ENCODE results near the gene CSMD2. TPM values are rescaled to one million over a fixed set of nuclear protein-coding genes. Genes with fewer than 3 reads are reported as not detected.

CSMD2 gene
- total and polyA plus RNA-seq, 4 donors: 0.25 to 2.4 (median 1.7) TPM

GRCh38 chr1:33660244-33660643 is 504.8 kb downstream of the CSMD2 start:
- Histone ChIP-seq H3K27ac (ENCODE audit: low read depth in 1 of 2, low read length in 2 of 2) (no peak overlapping the region), H3K4me1 (ENCODE audit: control insufficient read depth in 1 of 2, insufficient read depth in 2 of 2, low read length in 2 of 2) (no peaks in the 10 kb centered on the region), H3K9me3 (ENCODE audit: control insufficient read depth, low read length) (no peaks in the 10 kb centered on the region), H3K4me3 (ENCODE audit: low read length in 2 of 2) (no peak overlapping the region), H3K36me3 (ENCODE audit: control insufficient read depth in 1 of 2, insufficient read depth in 2 of 2, low read length in 1 of 2) (no peaks in the 10 kb centered on the region), H3K27me3 (ENCODE audit: control insufficient read depth in 1 of 2, insufficient read depth in 2 of 2, low read length in 1 of 2) (no peaks in the 10 kb centered on the region)
- DNase-seq: no peak
- WGBS, 2 donors: 32 to 34% methylated on average over 5 of the region's 5 CpGs
- no peak for ATAC-seq (ENCODE audit: low FRiP score)
- intact Hi-C loops (cut with DNase I): no loop called here

GRCh38 chr1:33659641-33660040 is 505.4 kb downstream of the CSMD2 start:
- no peaks in the 10 kb centered on the region for H3K36me3 ChIP-seq (ENCODE audit: control insufficient read depth in 1 of 2, insufficient read depth in 2 of 2, low read length in 1 of 2)
- DNase-seq: no peak
- WGBS, 2 donors: 91 to 92% methylated on average over 4 of the region's 4 CpGs
- ATAC-seq (ENCODE audit: low FRiP score): no peak
- H3K4me3 ChIP-seq (ENCODE audit: low read length in 2 of 2): no peak overlapping the region
- no peaks in the 10 kb centered on the region for H3K9me3 ChIP-seq (ENCODE audit: control insufficient read depth, low read length)
- H3K27me3 ChIP-seq (ENCODE audit: control insufficient read depth in 1 of 2, insufficient read depth in 2 of 2, low read length in 1 of 2): no peaks in the 10 kb centered on the region
- no peak overlapping the region for H3K27ac ChIP-seq (ENCODE audit: low read depth in 1 of 2, low read length in 2 of 2)
- no peaks in the 10 kb centered on the region for H3K4me1 ChIP-seq (ENCODE audit: control insufficient read depth in 1 of 2, insufficient read depth in 2 of 2, low read length in 2 of 2)
- intact Hi-C loops (cut with DNase I): no loop called here

- no peaks in the 10 kb centered on the region for H3K4me1 ChIP-seq (ENCODE audit: control insufficient read depth in 1 of 2, insufficient read depth in 2 of 2, low read length in 2 of 2)
- no peaks in the 10 kb centered on the region for H3K9me3 ChIP-seq (ENCODE audit: control insufficient read depth, low read length)
- DNase-seq: no peak
- no peak overlapping the region for H3K4me3 ChIP-seq (ENCODE audit: low read length in 2 of 2)
- WGBS, 2 donors: 91% methylated on average over 12 of the region's 12 CpGs
- ATAC-seq (ENCODE audit: low FRiP score): no peak
- no peak overlapping the region for H3K27ac ChIP-seq (ENCODE audit: low read depth in 1 of 2, low read length in 2 of 2)
- intact Hi-C loops (cut with DNase I): no loop called here
- no peaks in the 10 kb centered on the region for H3K36me3 ChIP-seq (ENCODE audit: control insufficient read depth in 1 of 2, insufficient read depth in 2 of 2, low read length in 1 of 2)
- H3K27me3 ChIP-seq (ENCODE audit: control insufficient read depth in 1 of 2, insufficient read depth in 2 of 2, low read length in 1 of 2): no peaks in the 10 kb centered on the region
Measured at GRCh38 chr1:33657833-33658232, 507.2 kb downstream of the CSMD2 start.

- H3K27me3 ChIP-seq (ENCODE audit: control insufficient read depth in 1 of 2, insufficient read depth in 2 of 2, low read length in 1 of 2): no peaks in the 10 kb centered on the region
- no peak overlapping the region for H3K4me3 ChIP-seq (ENCODE audit: low read length in 2 of 2)
- no peaks in the 10 kb centered on the region for H3K9me3 ChIP-seq (ENCODE audit: control insufficient read depth, low read length)
- no peaks in the 10 kb centered on the region for H3K4me1 ChIP-seq (ENCODE audit: control insufficient read depth in 1 of 2, insufficient read depth in 2 of 2, low read length in 2 of 2)
- no peaks in the 10 kb centered on the region for H3K36me3 ChIP-seq (ENCODE audit: control insufficient read depth in 1 of 2, insufficient read depth in 2 of 2, low read length in 1 of 2)
- intact Hi-C loops (cut with DNase I): no loop called here
- DNase-seq (no peak), ATAC-seq (ENCODE audit: low FRiP score) (no peak)
- no peak overlapping the region for H3K27ac ChIP-seq (ENCODE audit: low read depth in 1 of 2, low read length in 2 of 2)
- 95 to 97% methylated on average over 3 of the region's 3 CpGs for WGBS, 2 donors
Measured at GRCh38 chr1:33656467-33657005, 508.5 kb downstream of the CSMD2 start.

- Histone ChIP-seq H3K4me1 (ENCODE audit: control insufficient read depth in 1 of 2, insufficient read depth in 2 of 2, low read length in 2 of 2) (no peaks in the 10 kb centered on the region), H3K9me3 (ENCODE audit: control insufficient read depth, low read length) (no peaks in the 10 kb centered on the region), H3K27me3 (ENCODE audit: control insufficient read depth in 1 of 2, insufficient read depth in 2 of 2, low read length in 1 of 2) (no peaks in the 10 kb centered on the region), H3K4me3 (ENCODE audit: low read length in 2 of 2) (no peak overlapping the region), H3K36me3 (ENCODE audit: control insufficient read depth in 1 of 2, insufficient read depth in 2 of 2, low read length in 1 of 2) (no peaks in the 10 kb centered on the region), H3K27ac (ENCODE audit: low read depth in 1 of 2, low read length in 2 of 2) (no peak overlapping the region)
- intact Hi-C loops (cut with DNase I): no loop called here
- no peak for DNase-seq
- 34 to 54% methylated on average over 7 of the region's 7 CpGs for WGBS, 2 donors
- ATAC-seq (ENCODE audit: low FRiP score): no peak
Measured at GRCh38 chr1:33655496-33655895, 509.5 kb downstream of the CSMD2 start.

GRCh38 chr1:33654267-33654834 is 510.7 kb downstream of the CSMD2 start:
- intact Hi-C loops (cut with DNase I): no loop called here
- no peak overlapping the region for H3K4me3 ChIP-seq (ENCODE audit: low read length in 2 of 2)
- ATAC-seq (ENCODE audit: low FRiP score) (peak; percentile 53), DNase-seq (no peak)
- no peaks in the 10 kb centered on the region for H3K36me3 ChIP-seq (ENCODE audit: control insufficient read depth in 1 of 2, insufficient read depth in 2 of 2, low read length in 1 of 2)
- no peaks in the 10 kb centered on the region for H3K9me3 ChIP-seq (ENCODE audit: control insufficient read depth, low read length)
- WGBS, 2 donors: 68 to 71% methylated on average over 7 of the region's 7 CpGs
- H3K27me3 ChIP-seq (ENCODE audit: control insufficient read depth in 1 of 2, insufficient read depth in 2 of 2, low read length in 1 of 2): no peaks in the 10 kb centered on the region
- H3K4me1 ChIP-seq (ENCODE audit: control insufficient read depth in 1 of 2, insufficient read depth in 2 of 2, low read length in 2 of 2): no peaks in the 10 kb centered on the region
- no peak overlapping the region for H3K27ac ChIP-seq (ENCODE audit: low read depth in 1 of 2, low read length in 2 of 2)

- intact Hi-C loops (cut with DNase I): no loop called here
- WGBS, 2 donors: 65% methylated on average over 12 of the region's 12 CpGs
- DNase-seq: no peak
Measured at GRCh38 chr1:33653226-33653625, 511.8 kb downstream of the CSMD2 start.

GRCh38 chr1:33650708-33651107 is 514.3 kb downstream of the CSMD2 start:
- intact Hi-C loops (cut with DNase I): no loop called here
- 79 to 83% methylated on average over 3 of the region's 3 CpGs for WGBS, 2 donors
- Histone ChIP-seq H3K4me1 (ENCODE audit: control insufficient read depth in 1 of 2, insufficient read depth in 2 of 2, low read length in 2 of 2) (no peaks in the 10 kb centered on the region), H3K27ac (ENCODE audit: low read depth in 1 of 2, low read length in 2 of 2) (no peak overlapping the region), H3K9me3 (ENCODE audit: control insufficient read depth, low read length) (no peaks in the 10 kb centered on the region), H3K27me3 (ENCODE audit: control insufficient read depth in 1 of 2, insufficient read depth in 2 of 2, low read length in 1 of 2) (no peaks in the 10 kb centered on the region), H3K36me3 (ENCODE audit: control insufficient read depth in 1 of 2, insufficient read depth in 2 of 2, low read length in 1 of 2) (no peaks in the 10 kb centered on the region), H3K4me3 (ENCODE audit: low read length in 2 of 2) (no peak overlapping the region)
- DNase-seq (no peak), ATAC-seq (ENCODE audit: low FRiP score) (no peak)

More at GRCh38 chr1:33653226-33653625, 511.8 kb downstream of the CSMD2 start:
- no peaks in the 10 kb centered on the region for H3K27me3 ChIP-seq (ENCODE audit: control insufficient read depth in 1 of 2, insufficient read depth in 2 of 2, low read length in 1 of 2)
- H3K27ac ChIP-seq (ENCODE audit: low read depth in 1 of 2, low read length in 2 of 2): no peak overlapping the region
- no peaks in the 10 kb centered on the region for H3K36me3 ChIP-seq (ENCODE audit: control insufficient read depth in 1 of 2, insufficient read depth in 2 of 2, low read length in 1 of 2)
- H3K9me3 ChIP-seq (ENCODE audit: control insufficient read depth, low read length): no peaks in the 10 kb centered on the region
- H3K4me1 ChIP-seq (ENCODE audit: control insufficient read depth in 1 of 2, insufficient read depth in 2 of 2, low read length in 2 of 2): no peaks in the 10 kb centered on the region
- no peak for ATAC-seq (ENCODE audit: low FRiP score)
- H3K4me3 ChIP-seq (ENCODE audit: low read length in 2 of 2): no peak overlapping the region

- DNase-seq (no peak), ATAC-seq (ENCODE audit: low FRiP score) (no peak)
- WGBS, 2 donors: 80 to 82% methylated on average over 7 of the region's 7 CpGs
- no peaks in the 10 kb centered on the region for H3K4me1 ChIP-seq (ENCODE audit: control insufficient read depth in 1 of 2, insufficient read depth in 2 of 2, low read length in 2 of 2)
- no peaks in the 10 kb centered on the region for H3K27me3 ChIP-seq (ENCODE audit: control insufficient read depth in 1 of 2, insufficient read depth in 2 of 2, low read length in 1 of 2)
- no peaks in the 10 kb centered on the region for H3K9me3 ChIP-seq (ENCODE audit: control insufficient read depth, low read length)
- intact Hi-C loops (cut with DNase I): no loop called here
- no peak overlapping the region for H3K27ac ChIP-seq (ENCODE audit: low read depth in 1 of 2, low read length in 2 of 2)
- no peaks in the 10 kb centered on the region for H3K36me3 ChIP-seq (ENCODE audit: control insufficient read depth in 1 of 2, insufficient read depth in 2 of 2, low read length in 1 of 2)
- H3K4me3 ChIP-seq (ENCODE audit: low read length in 2 of 2): no peak overlapping the region
Measured at GRCh38 chr1:33649759-33650158, 515.3 kb downstream of the CSMD2 start.
